ENCODE results near the gene SMS.

DNA sequence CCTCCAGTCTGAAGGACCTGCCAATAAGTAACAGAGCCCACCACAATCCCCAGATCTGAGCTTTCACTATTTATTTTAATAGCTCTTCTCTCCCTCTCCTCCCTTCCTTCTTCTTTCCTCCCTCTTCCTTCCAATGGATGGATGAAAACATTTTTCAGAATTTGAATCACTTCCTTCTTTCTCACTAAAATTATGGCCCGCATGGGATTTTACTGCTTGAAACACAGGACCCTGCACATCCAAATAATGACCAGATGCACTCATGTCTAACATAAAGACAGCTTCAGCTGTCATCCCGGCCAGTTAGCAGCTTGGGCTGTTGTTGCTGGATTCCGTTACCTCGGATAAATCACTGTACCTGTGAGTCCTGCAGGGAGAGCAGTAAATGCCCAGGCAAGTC, 86.2 kb downstream of the SMS start:
- TF ChIP-seq, protein P1, sequence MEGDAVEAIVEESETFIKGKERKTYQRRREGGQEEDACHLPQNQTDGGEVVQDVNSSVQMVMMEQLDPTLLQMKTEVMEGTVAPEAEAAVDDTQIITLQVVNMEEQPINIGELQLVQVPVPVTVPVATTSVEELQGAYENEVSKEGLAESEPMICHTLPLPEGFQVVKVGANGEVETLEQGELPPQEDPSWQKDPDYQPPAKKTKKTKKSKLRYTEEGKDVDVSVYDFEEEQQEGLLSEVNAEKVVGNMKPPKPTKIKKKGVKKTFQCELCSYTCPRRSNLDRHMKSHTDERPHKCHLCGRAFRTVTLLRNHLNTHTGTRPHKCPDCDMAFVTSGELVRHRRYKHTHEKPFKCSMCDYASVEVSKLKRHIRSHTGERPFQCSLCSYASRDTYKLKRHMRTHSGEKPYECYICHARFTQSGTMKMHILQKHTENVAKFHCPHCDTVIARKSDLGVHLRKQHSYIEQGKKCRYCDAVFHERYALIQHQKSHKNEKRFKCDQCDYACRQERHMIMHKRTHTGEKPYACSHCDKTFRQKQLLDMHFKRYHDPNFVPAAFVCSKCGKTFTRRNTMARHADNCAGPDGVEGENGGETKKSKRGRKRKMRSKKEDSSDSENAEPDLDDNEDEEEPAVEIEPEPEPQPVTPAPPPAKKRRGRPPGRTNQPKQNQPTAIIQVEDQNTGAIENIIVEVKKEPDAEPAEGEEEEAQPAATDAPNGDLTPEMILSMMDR (IDR thresholded peaks at IDR 0.05), result no peak
- no peak for TF ChIP-seq ZFX (IDR thresholded peaks at IDR 0.05; ENCODE audit: borderline replicate concordance)
